ENCODE data around the gene PLD6.

GRCh38 chr17:17242246-17242645, 36.1 kb upstream of the PLD6 start:
- no peak for TF ChIP-seq CTCF (IDR thresholded peaks at IDR 0.05)
- no peak for TF ChIP-seq POLR2AphosphoS5 (IDR thresholded peaks at IDR 0.05)
- no peak for TF ChIP-seq POLR2A (IDR thresholded peaks at IDR 0.05)

All from prostate gland (tissue), 2 donors.